Right lobe of liver (tissue), 6 donors: ENCODE results near the gene LNX1. TPM values are rescaled to one million over a fixed set of nuclear protein-coding genes. Genes with fewer than 3 reads are reported as not detected.
"Not testable (repeated sequence)": the region's sequence is repeated elsewhere in the genome, so short reads cannot be mapped to it uniquely, and the experiment has no call there.

Experiments used
- ATAC-seq, 4 donors: fragments of 200-7000 bp; cut with Tn5 transposase; one replicate each; pipeline ENCODE4 v1.9.1; 2020; ENCODE audit warnings: mild to moderate bottlenecking in 4 of 4, moderate library complexity in 4 of 4
- DNase-seq, 3 donors: peaks; one replicate each; pipeline ENCODE4 v3.0.0-alpha.2; 2020
- H3K27ac ChIP-seq, 3 donors: fragments of 200-600 bp; one replicate each; pipeline ENCODE4 v1.8.0; 2022
- H3K27me3 ChIP-seq, 2 donors: fragments of 200-600 bp; one replicate each; pipeline ENCODE4 v1.8.0; 2022
- H3K36me3 ChIP-seq, 4 donors: fragments of 200-600 bp; sonication (generic) in 1 of 4; one replicate each; pipeline versions ENCODE4 v1.5.1 to v1.8.0; 2017 to 2022; ENCODE audit warnings: control low read depth in 1 of 4
- H3K4me1 ChIP-seq, 4 donors: fragments of 200-600 bp; sonication (generic) in 1 of 4; one replicate each; pipeline versions ENCODE4 v1.5.1 to v1.8.0; 2017 to 2022; ENCODE audit warnings: control low read depth in 1 of 4
- H3K4me3 ChIP-seq, 3 donors: fragments of 200-600 bp; one replicate each; pipeline ENCODE4 v1.8.0; 2022
- H3K9me3 ChIP-seq, 4 donors: fragments of 200-600 bp; sonication (generic) in 1 of 4; one replicate each; pipeline versions ENCODE4 v1.5.1 to v1.8.0; 2017 to 2022; ENCODE audit warnings: control low read depth in 1 of 4
- POLR2A ChIP-seq: fragments of 450-650 bp; IDR thresholded peaks from one replicate; pipeline ENCODE4 v1.6.1; 2017; ENCODE audit warnings: antibody characterized with exemption, mild to moderate bottlenecking
- WGBS: methylation state at CpG from one replicate; pipeline ENCODE4 v1.1.6; 2018; ENCODE audit warnings: low coverage, low lambda C conversion rate; ENCODE audit not compliant: insufficient coverage; ENCODE audit errors: missing lambda C conversion rate; 5-methylcytosine and 5-hydroxymethylcytosine counted together
- intact Hi-C, 2 donors: fragments of 100-400 bp; cut with DNase I; formaldehyde crosslinking; loops; one replicate each; pipeline versions ENCODE4 v1.11.2 to v1.14.1; 2022
- total RNA-seq, 6 experiments: library from RNA; depleted of rRNA in 2 of 6; stranded (reverse); fragments of >200 nt in 2 of 6; fragmentation: NEBNext Ultra II Directional in 3 of 6; extraction: Animal tissue kit (Norgen Biotek cat#: 25700) in 3 of 6; gene quantifications; one replicate each; pipeline versions ENCODE4 v1.1.0 to v1.2.4, GENCODE V29; 2016 to 2023
- TF ChIP-seq, protein P1 (sequence below), 4 donors: fragments of 200-600 bp in 3 of 4; fragments of 450-650 bp in 1 of 4; IDR thresholded peaks; one replicate each; pipeline versions ENCODE4 v1.5.1 to v1.8.0; 2016 to 2022; ENCODE audit warnings: antibody characterized with exemption in 4 of 4, mild to moderate bottlenecking in 2 of 4
- donor health status: DM: no; HTN: yes; CAD: no.
- donor health status: DM: no; HTN: no; CAD: no.
- donor health status: DM: no; HTN: no; CAD: no.
- donor health status: DM: no; HTN: yes; CAD: no.
- donor health status: DM: no; HTN: yes; CAD: no.

LNX1 gene
- total RNA-seq, 6 experiments from 2014 or later, result 1.3 to 6.0 (median 3.9) TPM

DNA sequence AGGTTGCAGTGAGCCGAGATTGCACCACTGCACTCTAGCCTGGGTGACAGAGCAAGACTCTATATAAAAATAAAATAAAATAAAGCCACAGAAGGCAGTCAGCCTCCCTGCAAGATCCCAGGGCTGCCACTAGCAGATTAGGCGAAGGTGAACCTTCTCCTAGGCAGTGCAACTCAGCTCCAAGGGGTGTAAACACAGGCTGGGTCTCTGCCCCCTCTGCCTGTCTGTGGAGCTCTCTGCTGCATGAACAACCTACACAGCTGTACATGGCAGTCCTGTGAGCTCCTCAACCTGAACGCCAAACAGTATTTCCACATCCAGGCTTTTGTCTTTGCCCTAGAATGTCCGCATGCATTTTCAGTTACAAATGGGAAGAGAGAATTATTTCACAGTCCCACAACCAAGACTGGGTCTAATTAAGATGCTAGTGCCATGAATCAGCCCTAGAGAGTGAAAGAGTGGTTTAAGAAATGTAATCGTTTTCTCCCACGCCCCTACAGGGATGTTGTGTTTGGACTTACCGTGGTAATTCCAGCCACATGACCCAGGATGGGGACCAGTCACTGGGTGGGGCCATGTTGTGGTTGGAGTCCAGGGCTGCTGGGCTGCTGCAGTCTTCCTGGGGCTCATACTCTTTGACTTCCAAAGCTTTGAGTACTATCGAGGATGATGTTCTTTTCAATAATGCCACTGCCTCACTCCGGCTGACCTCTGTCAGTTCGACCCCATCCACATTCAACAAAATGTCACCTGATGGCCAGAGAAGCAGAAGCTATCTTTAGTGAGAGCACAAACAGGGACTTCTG, 114.9 kb downstream of the LNX1 start:
- no peaks in the 10 kb centered on the region for H3K4me1 ChIP-seq
- TF ChIP-seq, protein P1, sequence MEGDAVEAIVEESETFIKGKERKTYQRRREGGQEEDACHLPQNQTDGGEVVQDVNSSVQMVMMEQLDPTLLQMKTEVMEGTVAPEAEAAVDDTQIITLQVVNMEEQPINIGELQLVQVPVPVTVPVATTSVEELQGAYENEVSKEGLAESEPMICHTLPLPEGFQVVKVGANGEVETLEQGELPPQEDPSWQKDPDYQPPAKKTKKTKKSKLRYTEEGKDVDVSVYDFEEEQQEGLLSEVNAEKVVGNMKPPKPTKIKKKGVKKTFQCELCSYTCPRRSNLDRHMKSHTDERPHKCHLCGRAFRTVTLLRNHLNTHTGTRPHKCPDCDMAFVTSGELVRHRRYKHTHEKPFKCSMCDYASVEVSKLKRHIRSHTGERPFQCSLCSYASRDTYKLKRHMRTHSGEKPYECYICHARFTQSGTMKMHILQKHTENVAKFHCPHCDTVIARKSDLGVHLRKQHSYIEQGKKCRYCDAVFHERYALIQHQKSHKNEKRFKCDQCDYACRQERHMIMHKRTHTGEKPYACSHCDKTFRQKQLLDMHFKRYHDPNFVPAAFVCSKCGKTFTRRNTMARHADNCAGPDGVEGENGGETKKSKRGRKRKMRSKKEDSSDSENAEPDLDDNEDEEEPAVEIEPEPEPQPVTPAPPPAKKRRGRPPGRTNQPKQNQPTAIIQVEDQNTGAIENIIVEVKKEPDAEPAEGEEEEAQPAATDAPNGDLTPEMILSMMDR (IDR thresholded peaks at IDR 0.05), result no peak
- TF ChIP-seq POLR2A, result no peak
- H3K27me3 ChIP-seq, result no peaks in the 10 kb centered on the region
- H3K27ac ChIP-seq, result no peak overlapping the region
- 100% methylated on average over 1 of the region's 10 CpGs for WGBS
- no peak for ATAC-seq
- H3K9me3 ChIP-seq, result no peaks in the 10 kb centered on the region
- DNase-seq, result no peak
- H3K36me3 ChIP-seq, result no peaks in the 10 kb centered on the region
- H3K4me3 ChIP-seq, result no peak overlapping the region
- intact Hi-C loops, result no loop called here

DNA sequence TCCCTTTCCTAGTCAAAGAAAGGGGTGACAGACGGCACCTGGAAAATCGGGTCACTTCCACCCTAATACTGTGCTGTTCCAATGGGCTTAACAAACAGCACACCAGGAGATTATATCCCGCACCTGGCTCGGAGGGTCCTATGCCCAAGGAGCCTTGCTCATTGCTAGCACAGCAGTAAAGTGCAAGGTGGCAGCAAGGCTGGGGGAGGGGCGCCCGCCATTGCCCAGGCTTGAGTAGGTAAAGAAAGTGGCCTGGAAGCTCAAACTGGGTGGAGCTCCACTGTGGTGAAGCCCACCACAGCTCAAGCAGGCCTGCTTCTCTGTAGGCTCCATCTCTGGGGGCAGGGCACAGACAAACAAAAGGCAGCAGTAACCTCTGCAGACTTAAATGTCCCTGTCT, 124.7 kb downstream of the LNX1 start:
- H3K9me3 ChIP-seq, intact Hi-C loops, H3K27me3 ChIP-seq, ATAC-seq, H3K27ac ChIP-seq, DNase-seq, H3K4me1 ChIP-seq, H3K4me3 ChIP-seq, H3K36me3 ChIP-seq: not testable (repeated sequence)
- WGBS, result no CpG with 5 or more reads among the region's 6 CpGs

DNA sequence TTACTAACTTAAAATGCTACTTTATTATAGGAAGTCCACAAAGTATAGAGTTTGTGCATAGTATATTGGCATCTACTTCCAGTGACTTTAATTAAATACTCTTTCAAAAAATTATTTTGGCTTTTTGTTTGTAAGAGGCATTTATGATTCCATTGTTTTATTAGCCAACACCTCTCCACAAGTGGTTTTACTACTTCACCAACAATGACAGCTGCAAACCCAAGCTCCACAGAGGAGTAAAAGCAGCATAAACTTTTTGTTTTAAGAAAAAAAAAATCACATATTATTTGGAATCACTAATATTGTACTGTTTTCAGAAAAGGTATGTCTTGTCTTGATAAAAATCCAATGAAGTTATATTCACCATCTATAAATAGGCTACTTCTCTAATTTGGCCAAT, 125.4 kb downstream of the LNX1 start:
- DNase-seq, result no peak
- Histone ChIP-seq H3K27ac (no peak overlapping the region), H3K27me3 (no peaks in the 10 kb centered on the region), H3K4me1 (no peaks in the 10 kb centered on the region), H3K36me3 (peaks cover 0 to 14% (median 1%) of the 10 kb centered on the region in 4 donors), H3K9me3 (no peaks in the 10 kb centered on the region), H3K4me3 (no peak overlapping the region)
- no peak for ATAC-seq
- intact Hi-C loops, result no loop called here
- TF ChIP-seq POLR2A, result no peak
- TF ChIP-seq, protein P1 (IDR thresholded peaks at IDR 0.05), result no peak

DNA sequence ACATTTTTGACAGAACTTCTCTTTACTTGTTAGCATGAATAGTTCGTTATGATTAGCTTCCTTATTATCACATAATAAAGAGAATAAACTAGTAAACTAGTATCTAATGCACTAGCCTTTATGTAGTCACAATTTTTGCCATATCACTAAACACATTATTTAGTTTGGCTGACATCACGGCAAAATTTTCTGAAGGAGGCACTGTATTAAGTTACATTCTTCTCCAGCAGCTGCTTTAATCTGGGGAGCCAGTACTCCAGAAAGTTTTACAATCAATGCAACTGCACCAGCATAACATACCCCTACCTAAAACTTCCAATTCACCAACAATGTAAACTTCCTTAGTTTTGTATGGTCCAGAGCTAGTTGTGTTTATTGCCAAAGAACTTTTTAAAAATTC, 126.0 kb downstream of the LNX1 start:
- intact Hi-C loops, result no loop called here
- H3K36me3 ChIP-seq, result peaks cover 0 to 18% (median 2%) of the 10 kb centered on the region in 4 donors
- no peak for DNase-seq
- no peaks in the 10 kb centered on the region for H3K27me3 ChIP-seq
- no peaks in the 10 kb centered on the region for H3K4me1 ChIP-seq
- WGBS, result 87% methylated on average over 1 of the region's 2 CpGs
- H3K9me3 ChIP-seq, result no peaks in the 10 kb centered on the region
- no peak overlapping the region for H3K27ac ChIP-seq
- no peak for TF ChIP-seq POLR2A
- TF ChIP-seq, protein P1 (IDR thresholded peaks at IDR 0.05), result no peak
- ATAC-seq, result no peak
- H3K4me3 ChIP-seq, result no peak overlapping the region

DNA sequence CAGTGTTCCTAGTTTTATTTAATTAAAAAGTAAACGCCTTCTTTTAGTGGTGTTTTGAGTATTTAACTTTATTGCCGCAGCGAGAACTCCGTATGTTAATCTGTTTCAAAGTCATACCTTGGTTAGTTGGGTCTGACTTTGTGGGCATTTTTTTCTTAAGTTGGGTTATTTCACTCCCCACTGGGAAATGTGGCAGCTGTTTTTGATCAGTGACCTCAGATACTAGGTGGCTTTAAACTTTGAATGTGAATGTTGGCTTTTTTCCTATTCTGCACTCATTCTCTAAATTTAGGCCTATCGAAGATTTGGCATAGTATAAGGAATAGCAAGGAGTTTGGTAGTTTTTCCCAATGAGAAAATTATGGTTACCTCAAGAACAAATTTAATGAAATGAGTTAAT, 127.9 kb downstream of the LNX1 start:
- WGBS, result 83% methylated on average over 5 of the region's 5 CpGs
- intact Hi-C loops, result no loop called here

More for the DNA sequence above, 127.9 kb downstream of the LNX1 start:
- ATAC-seq (no peak), DNase-seq (no peak)
- H3K4me1 ChIP-seq, result no peaks in the 10 kb centered on the region
- H3K9me3 ChIP-seq, result no peaks in the 10 kb centered on the region
- H3K27me3 ChIP-seq, result no peaks in the 10 kb centered on the region
- H3K27ac ChIP-seq, result no peak overlapping the region
- H3K4me3 ChIP-seq, result no peak overlapping the region
- peaks cover 0 to 24% (median 2%) of the 10 kb centered on the region in 4 donors for H3K36me3 ChIP-seq
- no peak for TF ChIP-seq POLR2A
- TF ChIP-seq, protein P1 (IDR thresholded peaks at IDR 0.05), result no peak
